Glutamatergic neuron (in vitro differentiated cells): ENCODE data around the gene IL4. TPM values are rescaled to one million over a fixed set of nuclear protein-coding genes. Genes with fewer than 3 reads are reported as not detected.

Source experiments
- DNase-seq: peaks from one replicate; pipeline ENCODE4 v3.0.0; 2022
- H3K27ac Mint-ChIP-seq: one replicate; pipeline ENCODE4 v1.8.0; 2020; ENCODE audit warnings: mild to moderate bottlenecking, mixed read lengths, inconsistent platforms; ENCODE audit not compliant: unreplicated experiment
- H3K27me3 Mint-ChIP-seq: one replicate; pipeline ENCODE4 v1.8.0; 2020; ENCODE audit warnings: mild to moderate bottlenecking, moderate library complexity, mixed read lengths, inconsistent platforms; ENCODE audit not compliant: unreplicated experiment
- H3K36me3 Mint-ChIP-seq: one replicate; pipeline ENCODE4 v1.8.0; 2020; ENCODE audit warnings: mild to moderate bottlenecking, mixed read lengths, inconsistent platforms; ENCODE audit not compliant: unreplicated experiment
- H3K4me1 Mint-ChIP-seq: one replicate; pipeline ENCODE4 v1.8.0; 2020; ENCODE audit warnings: mild to moderate bottlenecking, low read depth, mixed read lengths, inconsistent platforms; ENCODE audit not compliant: unreplicated experiment
- H3K4me3 Mint-ChIP-seq: one replicate; pipeline ENCODE4 v1.8.0; 2020; ENCODE audit warnings: mild to moderate bottlenecking, mixed read lengths, inconsistent platforms; ENCODE audit not compliant: unreplicated experiment
- H3K9me3 Mint-ChIP-seq: one replicate; pipeline ENCODE4 v1.8.0; 2020; ENCODE audit warnings: mild to moderate bottlenecking, moderate library complexity, mixed read lengths, inconsistent platforms; ENCODE audit not compliant: unreplicated experiment
- total RNA-seq: library from RNA; stranded (reverse); fragmentation: NEBNext Ultra II Directional; extraction: Animal tissue kit (Norgen Biotek cat#: 25700); gene quantifications from one replicate; pipeline ENCODE4 v1.2.1, GENCODE V29; 2021; ENCODE audit not compliant: unreplicated experiment
- TF ChIP-seq, protein P1 (sequence below): fragments of 200-600 bp; sonication (generic); IDR thresholded peaks from one replicate; pipeline ENCODE4 v1.5.0; 2021; ENCODE audit not compliant: partially characterized antibody, unreplicated experiment

Gene IL4
- total RNA-seq, 1 donor from 2014 or later, result not detected

DNA sequence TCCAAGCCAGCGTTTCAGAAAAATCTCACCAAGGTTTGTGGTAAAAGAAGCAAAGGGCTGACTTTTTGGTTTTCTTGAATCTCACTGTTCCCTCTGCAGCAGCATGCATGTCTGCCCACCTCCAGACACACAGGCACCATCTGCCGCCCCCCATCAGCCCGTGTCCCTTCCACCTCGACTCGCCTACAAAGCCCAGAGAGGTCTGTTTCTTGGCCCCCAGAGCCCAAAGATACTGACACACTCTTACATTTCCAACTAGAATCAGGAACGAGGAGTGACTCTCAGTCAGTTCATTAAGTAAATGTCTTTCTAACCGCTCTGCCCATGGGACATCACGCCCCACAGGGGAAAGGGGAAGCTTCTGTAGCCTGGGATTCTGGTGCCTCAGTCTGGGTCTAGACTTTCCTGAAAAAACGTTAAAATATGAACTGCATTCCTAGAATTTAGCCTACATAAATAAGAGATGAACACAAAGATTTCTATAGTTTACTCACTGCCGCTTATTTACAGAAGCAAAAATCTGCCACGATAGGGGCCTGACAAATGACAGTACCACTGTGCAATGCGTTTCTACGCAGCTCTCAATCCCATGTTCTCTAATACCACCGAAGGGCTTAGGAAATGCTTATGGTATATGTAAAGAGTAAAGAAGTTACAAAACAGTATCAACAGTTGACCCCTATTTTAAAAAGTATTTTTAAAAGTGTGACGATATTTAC lies 4.1 kb downstream of the IL4 start:
- Mint-ChIP-seq H3K4me3 (peak overlapping the region; percentile 84), H3K9me3 (peaks cover 8% of the 10 kb centered on the region), H3K27ac (peak overlapping the region; percentile 89), H3K4me1 (peaks cover 28% of the 10 kb centered on the region), H3K36me3 (peaks cover 16% of the 10 kb centered on the region), H3K27me3 (peaks cover 7% of the 10 kb centered on the region)
- TF ChIP-seq, protein P1, sequence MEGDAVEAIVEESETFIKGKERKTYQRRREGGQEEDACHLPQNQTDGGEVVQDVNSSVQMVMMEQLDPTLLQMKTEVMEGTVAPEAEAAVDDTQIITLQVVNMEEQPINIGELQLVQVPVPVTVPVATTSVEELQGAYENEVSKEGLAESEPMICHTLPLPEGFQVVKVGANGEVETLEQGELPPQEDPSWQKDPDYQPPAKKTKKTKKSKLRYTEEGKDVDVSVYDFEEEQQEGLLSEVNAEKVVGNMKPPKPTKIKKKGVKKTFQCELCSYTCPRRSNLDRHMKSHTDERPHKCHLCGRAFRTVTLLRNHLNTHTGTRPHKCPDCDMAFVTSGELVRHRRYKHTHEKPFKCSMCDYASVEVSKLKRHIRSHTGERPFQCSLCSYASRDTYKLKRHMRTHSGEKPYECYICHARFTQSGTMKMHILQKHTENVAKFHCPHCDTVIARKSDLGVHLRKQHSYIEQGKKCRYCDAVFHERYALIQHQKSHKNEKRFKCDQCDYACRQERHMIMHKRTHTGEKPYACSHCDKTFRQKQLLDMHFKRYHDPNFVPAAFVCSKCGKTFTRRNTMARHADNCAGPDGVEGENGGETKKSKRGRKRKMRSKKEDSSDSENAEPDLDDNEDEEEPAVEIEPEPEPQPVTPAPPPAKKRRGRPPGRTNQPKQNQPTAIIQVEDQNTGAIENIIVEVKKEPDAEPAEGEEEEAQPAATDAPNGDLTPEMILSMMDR, result no peak
- DNase-seq, result peak; percentile 46

DNA sequence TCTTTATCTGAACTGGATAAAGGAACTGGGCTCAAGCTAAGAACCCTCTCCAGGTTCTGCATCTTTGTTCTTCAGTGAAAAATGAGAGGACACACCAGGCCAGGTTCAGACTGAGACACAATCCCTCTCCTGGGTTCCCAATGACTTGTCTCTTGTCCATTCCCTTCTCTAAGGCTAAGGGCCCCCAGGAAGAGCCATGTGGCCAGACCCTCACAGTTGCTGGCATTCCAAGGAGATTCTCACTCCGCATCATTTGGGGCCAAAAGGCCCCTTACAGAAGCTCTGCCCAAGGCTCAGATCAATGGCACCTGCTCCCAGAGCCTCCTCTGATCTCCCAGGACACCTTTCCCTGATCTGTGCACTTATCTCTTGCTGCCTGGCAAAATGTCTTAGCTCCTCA lies 4.9 kb downstream of the IL4 start:
- H3K27me3 Mint-ChIP-seq, result peaks cover 7% of the 10 kb centered on the region
- H3K36me3 Mint-ChIP-seq, result peaks cover 16% of the 10 kb centered on the region
- DNase-seq, result no peak
- H3K9me3 Mint-ChIP-seq, result peaks cover 10% of the 10 kb centered on the region
- no peak overlapping the region for H3K27ac Mint-ChIP-seq
- H3K4me3 Mint-ChIP-seq, result no peak overlapping the region
- peaks cover 32% of the 10 kb centered on the region for H3K4me1 Mint-ChIP-seq
- TF ChIP-seq, protein P1, result no peak

DNA sequence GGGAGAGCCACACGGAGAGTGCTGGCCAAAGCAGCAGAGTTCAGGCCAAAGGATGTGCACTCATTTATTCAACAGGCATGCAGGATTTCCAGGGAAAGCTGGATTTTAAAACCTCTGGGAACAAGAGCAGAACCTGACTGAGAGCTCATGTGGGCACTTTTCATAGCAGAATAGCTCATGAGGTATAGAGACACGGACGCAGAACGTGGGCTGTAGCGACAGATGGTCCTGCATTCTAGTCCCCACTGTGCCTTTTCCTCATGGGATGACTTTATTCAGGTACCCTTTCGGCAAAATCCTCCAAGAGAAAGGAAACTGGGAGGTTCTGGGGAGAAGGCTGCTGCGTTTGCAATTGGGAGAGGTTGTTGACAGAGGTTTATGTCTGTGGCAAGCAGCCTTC lies 5.4 kb downstream of the IL4 start:
- peaks cover 32% of the 10 kb centered on the region for H3K4me1 Mint-ChIP-seq
- H3K9me3 Mint-ChIP-seq, result peaks cover 10% of the 10 kb centered on the region
- TF ChIP-seq, protein P1, result no peak
- no peak for DNase-seq
- H3K27me3 Mint-ChIP-seq, result peaks cover 3% of the 10 kb centered on the region
- peaks cover 16% of the 10 kb centered on the region for H3K36me3 Mint-ChIP-seq
- no peak overlapping the region for H3K27ac Mint-ChIP-seq
- no peak overlapping the region for H3K4me3 Mint-ChIP-seq

DNA sequence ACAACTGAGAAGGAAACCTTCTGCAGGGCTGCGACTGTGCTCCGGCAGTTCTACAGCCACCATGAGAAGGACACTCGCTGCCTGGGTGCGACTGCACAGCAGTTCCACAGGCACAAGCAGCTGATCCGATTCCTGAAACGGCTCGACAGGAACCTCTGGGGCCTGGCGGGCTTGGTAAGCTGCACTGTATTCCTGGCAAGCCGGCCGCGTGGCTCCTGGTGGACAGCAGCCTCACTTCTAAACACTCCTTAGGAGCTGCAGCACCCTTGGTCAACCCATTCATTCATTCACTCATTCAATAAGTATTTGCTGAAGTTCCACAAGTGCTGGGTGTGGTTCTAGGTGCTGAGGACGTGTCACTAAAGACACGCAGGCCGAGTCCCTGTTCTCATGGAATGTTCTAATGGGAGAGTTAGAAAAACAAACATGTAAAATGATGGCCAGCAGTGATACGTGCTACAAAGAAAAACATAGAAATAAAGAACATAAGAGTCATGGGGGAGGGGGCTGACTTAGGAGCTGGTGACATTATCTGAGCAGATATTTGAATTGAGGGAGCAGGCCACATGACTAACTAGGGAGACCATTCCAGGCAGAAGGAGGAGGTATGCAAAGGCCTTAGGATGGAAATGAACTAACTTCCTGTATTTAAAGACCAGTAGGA lies 6.1 kb downstream of the IL4 start:
- Mint-ChIP-seq H3K4me1 (peaks cover 37% of the 10 kb centered on the region), H3K9me3 (peaks cover 10% of the 10 kb centered on the region), H3K36me3 (peaks cover 12% of the 10 kb centered on the region), H3K4me3 (peak overlapping the region; percentile 5), H3K27me3 (peaks cover 3% of the 10 kb centered on the region), H3K27ac (no peak overlapping the region)
- no peak for DNase-seq
- TF ChIP-seq, protein P1, result no peak
